Dendritic cell treated with granulocyte-macrophage colony-stimulating factor and Interleukin-4, amounts not matched to agents 40 ng/mL and 50 ng/mL, for 4 days (primary cell): Measurements from ENCODE around the gene MIER2.

Source experiments
- H3K27ac Mint-ChIP-seq: one replicate; pipeline ENCODE4 v1.8.0; 2022; ENCODE audit warnings: mild to moderate bottlenecking, mixed read lengths
- H3K27me3 Mint-ChIP-seq: one replicate; pipeline ENCODE4 v1.8.0; 2022; ENCODE audit warnings: mild to moderate bottlenecking, mixed read lengths
- H3K36me3 Mint-ChIP-seq: one replicate; pipeline ENCODE4 v1.8.0; 2022; ENCODE audit warnings: low read depth, mixed read lengths
- H3K4me1 Mint-ChIP-seq: one replicate; pipeline ENCODE4 v1.8.0; 2022; ENCODE audit warnings: low read depth, mixed read lengths
- H3K4me3 Mint-ChIP-seq: one replicate; pipeline ENCODE4 v1.8.0; 2022; ENCODE audit warnings: mild to moderate bottlenecking, moderate library complexity, mixed read lengths
- H3K9me3 Mint-ChIP-seq: one replicate; pipeline ENCODE4 v1.8.0; 2022; ENCODE audit warnings: mixed read lengths
- intact Hi-C: fragments of 100-400 bp; cut with micrococcal nuclease; formaldehyde crosslinking; loops from one replicate; pipeline ENCODE4 v1.15.0; 2022

MIER2 gene

DNA sequence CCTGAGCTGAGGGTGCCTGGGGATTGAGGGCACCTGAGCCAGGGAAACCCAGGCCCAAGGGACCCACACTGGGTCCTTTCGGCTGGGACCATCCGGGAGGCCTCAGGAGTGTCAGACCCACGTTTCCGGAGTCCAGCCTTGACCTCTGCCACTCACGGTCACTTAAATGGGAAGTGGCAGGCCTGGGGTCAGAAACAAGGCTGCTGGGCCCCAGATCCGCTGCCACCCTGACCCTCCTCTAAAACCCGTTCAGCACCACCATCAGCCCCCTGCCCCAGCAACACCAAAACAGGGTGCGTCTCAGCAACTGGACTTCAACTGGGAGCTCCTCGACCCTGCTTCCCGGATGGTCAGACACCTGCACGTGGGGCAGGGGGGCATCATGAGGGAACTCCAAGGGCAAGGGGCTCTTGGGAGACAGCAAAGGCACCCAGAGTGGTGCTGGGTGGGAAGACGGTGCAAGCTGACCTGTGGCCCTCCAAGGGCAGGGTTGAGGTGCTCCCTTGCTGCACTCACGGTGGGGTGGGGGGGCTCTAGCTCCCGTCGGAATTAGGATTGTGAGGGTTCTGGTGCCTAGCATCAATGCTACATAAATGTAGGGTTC, 52.2 kb downstream of the MIER2 start:
- Mint-ChIP-seq H3K4me1 (peaks cover 32% of the 10 kb centered on the region), H3K27ac (no peak overlapping the region), H3K36me3 (no peaks in the 10 kb centered on the region), H3K27me3 (peaks cover 69% of the 10 kb centered on the region), H3K4me3 (no peak overlapping the region), H3K9me3 (no peaks in the 10 kb centered on the region)
- intact Hi-C loops = no loop called here

- H3K9me3 Mint-ChIP-seq = no peaks in the 10 kb centered on the region
- no peaks in the 10 kb centered on the region for H3K36me3 Mint-ChIP-seq
- intact Hi-C loops = no loop called here
- H3K4me3 Mint-ChIP-seq = no peak overlapping the region
- no peak overlapping the region for H3K27ac Mint-ChIP-seq
- peaks cover 25% of the 10 kb centered on the region for H3K4me1 Mint-ChIP-seq
- H3K27me3 Mint-ChIP-seq = peaks cover 71% of the 10 kb centered on the region
Measured at GRCh38 chr19:291561-292280, 52.9 kb downstream of the MIER2 start.

- intact Hi-C loops = no loop called here
- H3K9me3 Mint-ChIP-seq = no peaks in the 10 kb centered on the region
- H3K27me3 Mint-ChIP-seq = peaks cover 73% of the 10 kb centered on the region
- peaks cover 19% of the 10 kb centered on the region for H3K4me1 Mint-ChIP-seq
- H3K27ac Mint-ChIP-seq = no peak within 1 kb of the TSS
- H3K4me3 Mint-ChIP-seq = no peak within 1 kb of the TSS
- H3K36me3 Mint-ChIP-seq = no peaks in the 10 kb centered on the region
Measured at GRCh38 chr19:291006-291521, 53.5 kb downstream of the MIER2 start, which contains the start of gene PLPP2. Gene PLPP2 (minus strand): TSS chr19:291403. CDS start chr19:291336, 67 bp downstream.

DNA sequence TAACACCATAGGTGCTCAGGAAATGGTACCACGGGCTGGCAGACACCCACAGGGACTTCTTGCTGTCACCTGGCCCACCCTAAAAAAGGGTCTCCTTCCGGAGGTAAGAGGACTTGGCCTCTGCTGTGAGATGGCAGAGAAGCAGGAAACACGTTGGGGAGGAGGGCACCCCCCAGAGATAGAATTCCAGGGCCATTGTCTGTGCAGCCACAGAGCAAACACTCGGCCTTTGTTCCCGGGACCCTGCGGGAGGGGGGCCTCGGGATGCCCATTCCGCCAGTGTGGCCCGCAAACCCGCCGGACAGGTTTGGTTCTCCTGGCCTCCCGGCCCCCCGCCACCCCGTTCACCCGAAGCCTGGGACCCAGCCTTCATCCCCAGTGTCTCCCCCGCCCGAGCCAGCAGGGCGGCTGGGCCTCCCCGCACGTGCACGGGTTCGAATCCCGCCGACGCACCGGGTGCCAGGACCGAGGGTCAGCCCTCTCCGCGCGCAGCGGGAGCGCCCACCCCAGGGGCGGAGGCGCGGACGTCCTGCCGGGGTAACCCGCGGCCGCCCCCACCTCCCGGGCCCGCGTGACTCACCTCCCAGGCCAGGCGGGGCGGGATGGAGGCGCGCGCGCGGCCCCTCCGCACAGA, 54.1 kb downstream of the MIER2 start:
- H3K36me3 Mint-ChIP-seq = no peaks in the 10 kb centered on the region
- H3K27me3 Mint-ChIP-seq = peaks cover 73% of the 10 kb centered on the region
- peaks cover 13% of the 10 kb centered on the region for H3K4me1 Mint-ChIP-seq
- H3K27ac Mint-ChIP-seq = no peak overlapping the region
- intact Hi-C loops = no loop called here
- no peaks in the 10 kb centered on the region for H3K9me3 Mint-ChIP-seq
- H3K4me3 Mint-ChIP-seq = no peak overlapping the region

DNA sequence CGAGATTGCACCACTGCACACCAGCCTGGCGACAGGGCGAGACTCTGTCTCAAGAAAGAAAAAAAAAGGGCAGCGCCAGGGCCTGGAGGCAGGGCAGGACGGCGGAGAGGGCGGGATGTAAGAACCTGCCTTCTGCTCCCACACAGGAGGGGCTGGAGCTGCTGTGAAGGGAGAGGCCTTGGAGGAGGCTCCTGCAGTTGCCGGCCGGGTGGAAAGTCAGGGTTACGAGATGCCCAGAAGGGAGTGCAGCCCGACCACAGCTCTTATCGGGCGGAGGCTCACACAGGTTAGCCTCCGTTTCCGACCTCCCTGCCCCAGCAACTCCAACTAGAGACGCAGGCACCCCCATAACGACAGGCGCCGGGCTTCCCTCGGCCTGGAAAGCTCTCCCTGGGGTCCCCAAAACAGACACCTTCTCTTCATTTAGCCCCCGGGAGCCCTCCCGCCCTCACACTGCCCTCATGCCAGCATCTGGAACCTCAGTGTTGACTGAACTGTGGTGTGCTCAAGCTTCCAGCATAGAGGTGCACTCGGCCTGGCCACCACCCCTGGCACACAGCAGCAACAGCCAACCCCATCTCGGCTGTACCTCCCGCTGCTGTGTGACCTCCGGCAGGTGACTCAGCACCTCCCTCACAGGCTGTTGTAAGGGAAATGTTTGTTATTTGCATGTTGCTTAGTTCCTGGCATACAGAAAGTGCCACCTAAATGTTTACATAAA, 54.8 kb downstream of the MIER2 start:
- H3K27ac Mint-ChIP-seq = no peak overlapping the region

GRCh38 chr19:288911-289310, 55.7 kb downstream of the MIER2 start:
- no peaks in the 10 kb centered on the region for H3K36me3 Mint-ChIP-seq

More for the DNA sequence above, 54.8 kb downstream of the MIER2 start:
- Mint-ChIP-seq H3K9me3 (no peaks in the 10 kb centered on the region), H3K36me3 (no peaks in the 10 kb centered on the region), H3K27me3 (peaks cover 67% of the 10 kb centered on the region), H3K4me1 (peaks cover 6% of the 10 kb centered on the region), H3K4me3 (no peak overlapping the region)
- intact Hi-C loops = no loop called here

GRCh38 chr19:287381-287871, 57.2 kb downstream of the MIER2 start:
- H3K36me3 Mint-ChIP-seq = no peaks in the 10 kb centered on the region
- no peaks in the 10 kb centered on the region for H3K4me1 Mint-ChIP-seq
- H3K27me3 Mint-ChIP-seq = peaks cover 47% of the 10 kb centered on the region
- H3K4me3 Mint-ChIP-seq = no peak overlapping the region
- intact Hi-C loops = no loop called here
- H3K9me3 Mint-ChIP-seq = no peaks in the 10 kb centered on the region
- H3K27ac Mint-ChIP-seq = no peak overlapping the region

More at GRCh38 chr19:288911-289310, 55.7 kb downstream of the MIER2 start:
- no peaks in the 10 kb centered on the region for H3K4me1 Mint-ChIP-seq
- H3K9me3 Mint-ChIP-seq = no peaks in the 10 kb centered on the region
- no peak overlapping the region for H3K4me3 Mint-ChIP-seq
- intact Hi-C loops = no loop called here
- H3K27me3 Mint-ChIP-seq = peaks cover 60% of the 10 kb centered on the region
- no peak overlapping the region for H3K27ac Mint-ChIP-seq

DNA sequence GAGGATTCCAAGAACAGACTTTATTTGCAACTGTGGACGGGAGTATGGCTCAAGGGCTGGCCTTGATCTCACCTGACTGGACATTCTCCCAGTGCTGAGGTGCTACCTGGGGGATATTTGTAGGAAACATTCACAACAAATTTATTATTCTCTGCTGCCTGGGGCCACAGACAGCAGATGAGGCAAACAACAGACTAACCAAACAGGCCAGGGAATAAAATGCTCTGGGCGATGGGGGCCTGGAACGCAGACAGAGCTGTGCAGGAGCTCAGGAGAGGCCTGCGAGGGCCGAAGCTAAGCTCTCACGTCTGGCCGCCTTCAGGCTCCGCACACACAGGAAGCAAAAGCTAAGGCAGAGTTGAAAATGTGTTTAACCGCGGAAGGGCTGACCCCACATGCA, 61.2 kb downstream of the MIER2 start:
- Mint-ChIP-seq H3K36me3 (no peaks in the 10 kb centered on the region), H3K4me1 (no peaks in the 10 kb centered on the region), H3K9me3 (no peaks in the 10 kb centered on the region), H3K4me3 (no peak overlapping the region), H3K27ac (no peak overlapping the region), H3K27me3 (peaks cover 19% of the 10 kb centered on the region)
- intact Hi-C loops = no loop called here

DNA sequence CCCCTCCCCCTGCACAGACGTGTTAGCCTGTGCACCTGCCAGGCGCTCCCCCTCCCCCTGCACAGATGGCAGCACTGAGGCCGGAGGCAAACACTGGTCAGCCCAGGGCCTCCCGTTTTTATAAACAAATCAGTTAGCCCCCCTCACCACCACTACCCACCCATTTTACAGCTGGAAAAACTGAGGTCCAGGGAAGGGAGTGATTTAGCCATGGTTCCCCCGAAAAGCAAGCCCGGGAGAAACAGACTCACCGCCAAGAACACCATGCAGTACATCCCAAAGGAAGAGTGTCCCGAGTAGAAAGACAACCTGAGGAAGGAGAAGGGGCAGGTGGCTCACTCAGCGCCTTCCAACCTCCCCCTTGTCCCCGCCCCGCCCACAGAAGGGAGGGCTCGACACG, 62.1 kb downstream of the MIER2 start:
- Mint-ChIP-seq H3K9me3 (no peaks in the 10 kb centered on the region), H3K36me3 (no peaks in the 10 kb centered on the region), H3K27me3 (peaks cover 21% of the 10 kb centered on the region), H3K4me1 (no peaks in the 10 kb centered on the region), H3K4me3 (no peak overlapping the region), H3K27ac (no peak overlapping the region)
- intact Hi-C loops = no loop called here

DNA sequence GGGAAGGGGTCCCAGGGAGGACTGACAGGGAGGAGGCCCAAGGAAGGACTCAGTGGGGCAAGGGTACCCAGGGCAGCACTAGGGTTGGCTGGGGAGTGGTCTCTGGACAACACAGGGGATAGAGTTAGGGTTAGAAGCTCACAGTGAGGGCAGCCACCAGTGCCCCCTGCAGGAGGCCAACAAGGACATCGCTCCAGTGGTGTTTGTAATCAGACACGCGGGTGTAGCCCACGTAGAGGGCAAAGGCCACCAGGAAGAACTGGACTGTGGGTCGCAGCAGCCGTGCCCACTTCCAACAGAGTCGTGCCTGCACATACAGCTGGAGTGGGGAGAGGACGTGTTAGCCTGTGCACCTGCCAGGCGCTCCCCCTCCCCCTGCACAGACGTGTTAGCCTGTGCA, 62.6 kb downstream of the MIER2 start:
- H3K27me3 Mint-ChIP-seq = peaks cover 24% of the 10 kb centered on the region
- no peak overlapping the region for H3K27ac Mint-ChIP-seq
- intact Hi-C loops = no loop called here
- H3K36me3 Mint-ChIP-seq = no peaks in the 10 kb centered on the region
- no peaks in the 10 kb centered on the region for H3K9me3 Mint-ChIP-seq
- H3K4me3 Mint-ChIP-seq = no peak overlapping the region
- H3K4me1 Mint-ChIP-seq = no peaks in the 10 kb centered on the region

- Mint-ChIP-seq H3K36me3 (no peaks in the 10 kb centered on the region), H3K4me3 (no peak overlapping the region), H3K9me3 (no peaks in the 10 kb centered on the region), H3K4me1 (no peaks in the 10 kb centered on the region), H3K27me3 (peaks cover 25% of the 10 kb centered on the region), H3K27ac (no peak overlapping the region)
- intact Hi-C loops = no loop called here
Measured at GRCh38 chr19:281156-281853, 63.3 kb downstream of the MIER2 start.

DNA sequence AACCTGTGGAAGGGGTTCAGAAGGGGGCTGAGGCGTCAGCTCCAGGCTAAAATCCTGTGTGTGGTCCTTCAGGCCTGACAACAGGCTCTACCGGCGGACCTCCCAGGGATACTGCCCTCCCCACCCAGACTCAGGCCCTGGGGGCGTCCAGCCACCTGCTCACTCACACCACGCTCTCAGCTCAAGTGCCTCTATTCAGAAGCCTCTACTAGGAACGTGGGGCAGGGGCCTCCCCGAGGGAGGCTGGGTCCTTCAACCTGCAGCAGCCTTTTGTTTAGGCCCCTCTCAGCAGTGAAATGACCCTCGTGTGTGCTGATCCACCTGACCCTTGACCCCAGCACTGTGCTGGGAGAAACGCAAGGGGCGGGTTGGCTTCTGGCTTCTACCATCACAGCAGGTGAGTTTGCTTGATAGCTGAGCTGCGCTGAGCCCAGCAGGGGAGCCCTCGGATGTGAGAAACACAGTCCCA, 64.0 kb downstream of the MIER2 start:
- intact Hi-C loops = no loop called here
- no peak overlapping the region for H3K4me3 Mint-ChIP-seq
- no peak overlapping the region for H3K27ac Mint-ChIP-seq
- peaks cover 25% of the 10 kb centered on the region for H3K27me3 Mint-ChIP-seq
- no peaks in the 10 kb centered on the region for H3K36me3 Mint-ChIP-seq
- no peaks in the 10 kb centered on the region for H3K9me3 Mint-ChIP-seq
- H3K4me1 Mint-ChIP-seq = no peaks in the 10 kb centered on the region

- intact Hi-C loops = no loop called here
- Mint-ChIP-seq H3K36me3 (no peaks in the 10 kb centered on the region), H3K27me3 (peaks cover 30% of the 10 kb centered on the region), H3K4me3 (no peak overlapping the region), H3K9me3 (no peaks in the 10 kb centered on the region), H3K4me1 (no peaks in the 10 kb centered on the region), H3K27ac (no peak overlapping the region)
Measured at GRCh38 chr19:279656-280055, 64.9 kb downstream of the MIER2 start.
